K562 (cell line): ENCODE results near the gene SMIM35. TPM values are rescaled to one million over a fixed set of nuclear protein-coding genes. Genes with fewer than 3 reads are reported as not detected.

Source experiments
- ATAC-seq: fragments of 200-7000 bp; cut with Tn5 transposase; 3 replicates; pipeline ENCODE4 v1.9.1; 2020; ENCODE audit warnings: moderate library complexity
- BruUV-seq: library from RNA; stranded (reverse); fragments of 400-500 nt; replicated peaks from 2 replicates; lab custom pipeline; 2021; lab: Mats Ljungman, UMichigan
- CTCF ChIA-PET: fragments of 300-600 bp; formaldehyde crosslinking; extraction: SDS; loops from one replicate; lab custom pipeline; 2021; ENCODE audit warnings: low intra/inter-chr PET ratio; lab: Yijun Ruan, JAX
- POLR2A ChIA-PET: fragments of 300-600, 350-650 bp; sonication (Branson Sonifier 250); formaldehyde crosslinking; extraction: SDS; loops from one replicate; lab custom pipeline; 2021; ENCODE audit warnings: antibody characterized with exemption, inconsistent platforms; lab: Yijun Ruan, JAX
- DNase-seq, 4 experiments: peaks; one replicate each; pipeline versions ENCODE4 v3.0.0 to v3.0.0-alpha.2; 2011 to 2018; ENCODE audit warnings: low spot score in 3 of 4, mixed read lengths in 3 of 4; ENCODE audit errors: extremely low read depth in 1 of 4
- FAIRE-seq: peaks from 2 replicates; lab custom pipeline; 2011; peaks lifted over from hg19 to GRCh38; lab: Jason Lieb, UNC
- H2AFZ ChIP-seq: 2 replicates; pipeline ENCODE4 v1.6.0; 2011; ENCODE audit warnings: low read depth, low read length, control low read depth, inconsistent platforms
- H3K27ac ChIP-seq: fragments of 200-600 bp; 3 replicates; pipeline ENCODE4 v1.8.0; 2011; ENCODE audit warnings: low read depth, mild to moderate bottlenecking, control low read depth, inconsistent platforms, low read length, moderate library complexity, mixed read lengths; ENCODE audit errors: extremely low read depth
- H3K27me3 ChIP-seq, 2 experiments: fragments of 300-600 bp in 1 of 2; 2 replicates in 1 of 2; 3 replicates in 1 of 2; pipeline versions ENCODE4 v1.6.0 to v1.8.0; 2011; ENCODE audit warnings: inconsistent platforms in 2 of 2, low read length in 2 of 2, mild to moderate bottlenecking in 1 of 2, mixed read lengths in 1 of 2, moderate library complexity in 1 of 2; ENCODE audit not compliant: control insufficient read depth in 2 of 2, insufficient read depth in 2 of 2
- H3K36me3 ChIP-seq: fragments of 300-600 bp; 3 replicates; pipeline ENCODE4 v1.8.0; 2011; ENCODE audit warnings: mild to moderate bottlenecking, low read length, inconsistent platforms; ENCODE audit not compliant: control insufficient read depth, insufficient read depth
- H3K4me1 ChIP-seq, 2 experiments: fragments of 200-600 bp in 1 of 2; replicated peaks in 1 of 2; 2 replicates in 1 of 2; 3 replicates in 1 of 2; pipeline versions ENCODE4 v1.5.1 to v1.8.0; 2011; ENCODE audit warnings: inconsistent platforms in 2 of 2, low read length in 2 of 2, mild to moderate bottlenecking in 1 of 2, mixed read lengths in 1 of 2, moderate library complexity in 1 of 2; ENCODE audit not compliant: control insufficient read depth in 2 of 2, insufficient read depth in 2 of 2
- H3K4me2 ChIP-seq: 2 replicates; pipeline ENCODE4 v1.6.1; 2011; ENCODE audit warnings: low read length, control low read depth, inconsistent platforms, mixed read lengths; ENCODE audit not compliant: insufficient read depth
- H3K4me3 ChIP-seq: fragments of 200-600 bp; sonication (generic), shearing (Covaris generic); 2 replicates; pipeline ENCODE4 v1.5.1; 2016; ENCODE audit warnings: control low read depth, inconsistent platforms
- H3K79me2 ChIP-seq: fragments of 200-600 bp; 3 replicates; pipeline ENCODE4 v1.8.0; 2011; ENCODE audit warnings: low read length, inconsistent platforms; ENCODE audit not compliant: control insufficient read depth, insufficient read depth
- H3K9ac ChIP-seq, 2 experiments: 2 replicates each; pipeline versions ENCODE4 v1.6.0 to v1.6.1; 2011; ENCODE audit warnings: low read depth in 2 of 2, low read length in 2 of 2, control low read depth in 1 of 2, inconsistent platforms in 1 of 2, mild to moderate bottlenecking in 1 of 2, mixed read lengths in 1 of 2; ENCODE audit not compliant: insufficient read depth in 1 of 2
- H3K9me1 ChIP-seq: one replicate; pipeline ENCODE4 v1.6.0; 2011; ENCODE audit warnings: inconsistent platforms, mild to moderate bottlenecking, low read length, moderate library complexity; ENCODE audit not compliant: control insufficient read depth, insufficient read depth
- H3K9me3 ChIP-seq: replicated peaks from 2 replicates; pipeline ENCODE4 v1.5.1; 2011; ENCODE audit warnings: low read depth, low read length, inconsistent platforms; ENCODE audit not compliant: control insufficient read depth, insufficient read depth
- H4K20me1 ChIP-seq: replicated peaks from 2 replicates; pipeline ENCODE4 v1.6.1; 2011; ENCODE audit warnings: low read length, inconsistent platforms, mixed read lengths; ENCODE audit not compliant: control insufficient read depth, insufficient read depth
- DPF2 ChIP-seq: fragments of 450-650 bp; IDR thresholded peaks from 2 replicates; pipeline ENCODE4 v1.6.1; 2016
- ESRRA ChIP-seq: fragments of 450-650 bp; IDR thresholded peaks from 2 replicates; pipeline ENCODE4 v1.6.1; 2014; ENCODE audit warnings: low read depth, mild to moderate bottlenecking, moderate library complexity, borderline replicate concordance
- FOXM1 ChIP-seq, 2 experiments: fragments of 450-650 bp in 1 of 2; sonication (generic) in 1 of 2; formaldehyde crosslinking in 1 of 2; IDR thresholded peaks; 2 replicates each; pipeline versions ENCODE4 v1.6.1 to v1.9.0; 2017 to 2022; ENCODE audit warnings: low read depth in 2 of 2, mild to moderate bottlenecking in 2 of 2, missing genetic modification reagents in 1 of 2, moderate library complexity in 1 of 2
- NR1H2 ChIP-seq: sonication (generic); formaldehyde crosslinking; IDR thresholded peaks from 2 replicates; pipeline ENCODE4 v1.4.0; 2020; ENCODE audit warnings: mild to moderate bottlenecking, missing genetic modification reagents
- NR2C2 ChIP-seq, 2 experiments: fragments of 200-800 bp in 1 of 2; sonication (Bioruptor generic) in 1 of 2; sonication (generic) in 1 of 2; formaldehyde crosslinking in 1 of 2; IDR thresholded peaks; 2 replicates each; pipeline versions ENCODE4 v1.6.1 to v1.8.0; 2016 to 2022; ENCODE audit warnings: mild to moderate bottlenecking in 1 of 2, missing compliant biosample characterization in 1 of 2, missing genetic modification characterization in 1 of 2, missing genetic modification reagents in 1 of 2
- PML ChIP-seq: IDR thresholded peaks from 2 replicates; pipeline ENCODE4 v1.6.1; 2012; ENCODE audit warnings: low read length, inconsistent platforms
- POLR2AphosphoS2 ChIP-seq: IDR thresholded peaks from 2 replicates; pipeline ENCODE4 v1.6.1; 2012; ENCODE audit warnings: low read length, improper control_type of control experiment
- POLR2B ChIP-seq: fragments of 450-650 bp; IDR thresholded peaks from 2 replicates; pipeline ENCODE4 v1.6.1; 2018; ENCODE audit warnings: low read depth; ENCODE audit not compliant: partially characterized antibody
- SMAD1 ChIP-seq: fragments of 150-350 bp; IDR thresholded peaks from 2 replicates; pipeline ENCODE4 v1.6.1; 2014; ENCODE audit warnings: low read length, low read depth; ENCODE audit not compliant: partially characterized antibody
- TEAD2 ChIP-seq: fragments of 450-650 bp; IDR thresholded peaks from 2 replicates; pipeline ENCODE4 v1.6.1; 2016; ENCODE audit warnings: missing genetic modification characterization, control low read depth, missing compliant biosample characterization
- XRCC3 ChIP-seq: fragments of 450-650 bp; IDR thresholded peaks from 2 replicates; pipeline ENCODE4 v1.6.1; 2017; ENCODE audit warnings: mild to moderate bottlenecking, moderate library complexity
- ZNF696 ChIP-seq: fragments of 250-450 bp; sonication (Bioruptor Pico); conservative IDR thresholded peaks from 2 replicates; pipeline ENCODE4 v1.4.0; 2020; ENCODE audit warnings: mild to moderate bottlenecking, moderate library complexity
- WGBS: fragments of 100-300 bp; shearing (Covaris generic); methylation state at CpG from one replicate; pipeline ENCODE4 v1.1.6; 2016; ENCODE audit warnings: low coverage, mixed read lengths; ENCODE audit not compliant: insufficient coverage; ENCODE audit errors: missing lambda C conversion rate; 5-methylcytosine and 5-hydroxymethylcytosine counted together
- in situ Hi-C: fragments of 300-500 bp; cut with MboI; formaldehyde crosslinking; loops from 4 replicates; pipeline ENCODE4 v1.15.0; 2018; ENCODE audit warnings: inconsistent platforms, mixed read lengths
- intact Hi-C: fragments of 100-400 bp; cut with micrococcal nuclease; formaldehyde crosslinking; loops from 2 replicates; pipeline ENCODE4 v1.14.2; 2022
- polyA plus RNA-seq, 8 experiments: library from polyadenylated mRNA; depleted of rRNA in 4 of 8; stranded (reverse) in 5 of 8; unstranded in 3 of 8; fragments of >200 nt; fragmentation: Nextera tagmentation in 2 of 8; fragmentation: Illumina TruSeq in 1 of 8; extraction: Ambion mirVana in 2 of 8; extraction: Trizol in 1 of 8; gene quantifications; 2 replicates each; pipeline versions ENCODE4 v1.2.1 to v1.2.3, GENCODE V29; 2011 to 2014; ENCODE audit warnings: inconsistent platforms in 1 of 8, missing spikeins in 1 of 8
- total RNA-seq, 7 experiments: library from RNA; depleted of rRNA in 6 of 7; stranded (reverse); fragments of >200 nt in 6 of 7; fragmentation: Illumina TruSeq in 2 of 7; extraction: Trizol in 2 of 7; gene quantifications; 2 replicates each; pipeline versions ENCODE4 v1.2.1 to v1.2.3, GENCODE V29; 2011 to 2021; ENCODE audit warnings: low replicate concordance in 1 of 7
- TF ChIP-seq, protein P1 (sequence below): sonication (generic); formaldehyde crosslinking; IDR thresholded peaks from 2 replicates; pipeline ENCODE4 v1.9.0; 2022; ENCODE audit warnings: mild to moderate bottlenecking, missing genetic modification reagents
- TF ChIP-seq, protein P2 (sequence below), 2 experiments: fragments of 450-650 bp in 1 of 2; sonication (generic) in 1 of 2; formaldehyde crosslinking in 1 of 2; IDR thresholded peaks in 1 of 2; conservative IDR thresholded peaks in 1 of 2; 2 replicates each; pipeline versions ENCODE4 v1.6.1 to v1.8.1; 2016 to 2023; ENCODE audit warnings: mild to moderate bottlenecking in 2 of 2, moderate library complexity in 2 of 2, inconsistent platforms in 1 of 2, missing genetic modification reagents in 1 of 2
- TF ChIP-seq, protein P3 (sequence below): sonication (generic); IDR thresholded peaks from 2 replicates; pipeline ENCODE4 v1.6.1; 2016

SMIM35 gene
- total and polyA plus RNA-seq, 9 of the 15 experiments (the other 6 are each of a cell fraction or from before 2014, with no cell fraction given): 0.03 TPM; not detected in 7

DNA sequence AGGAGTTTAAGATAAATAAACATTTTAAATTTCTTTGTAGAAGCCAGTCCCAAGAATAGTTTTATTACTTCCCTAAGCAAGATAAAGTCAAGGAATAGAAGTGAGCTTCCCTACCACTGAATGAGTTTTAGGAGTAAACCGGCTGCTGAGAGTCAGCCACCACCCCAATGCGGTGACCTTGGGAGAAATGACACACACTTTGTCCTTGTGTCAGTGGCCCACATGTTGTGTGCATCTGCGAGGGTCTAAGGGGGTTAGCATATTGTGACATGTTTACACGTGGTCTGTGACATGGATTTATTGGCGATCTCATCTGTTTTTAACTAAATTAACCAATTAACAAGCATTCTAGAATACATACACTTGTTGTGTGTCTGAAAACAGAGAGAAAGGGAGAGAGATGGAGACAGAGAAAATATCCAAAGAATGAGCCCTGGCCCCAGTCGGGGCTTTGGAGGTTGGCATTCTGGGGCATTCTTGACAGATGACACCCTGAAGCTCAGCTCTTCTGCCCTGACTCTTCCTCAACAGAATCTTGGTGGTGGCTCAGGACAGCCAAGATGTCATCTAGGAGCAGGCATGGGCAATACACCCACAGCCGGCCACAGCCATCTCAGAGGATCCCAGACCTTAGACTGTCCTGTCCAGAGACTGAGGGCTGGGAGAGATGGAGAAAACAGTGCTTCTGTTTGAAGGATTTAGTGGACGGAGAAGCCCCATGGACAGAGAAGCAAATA is 39.6 kb downstream of the SMIM35 start:
- DNase-seq: no peak

More for the DNA sequence above, 39.6 kb downstream of the SMIM35 start:
- WGBS: 34% methylated on average over 8 of the region's 8 CpGs
- no peak overlapping the region for H3K27ac ChIP-seq
- H3K27me3 ChIP-seq: no peaks in the 10 kb centered on the region
- H3K4me3 ChIP-seq: no peak overlapping the region
- ATAC-seq (peak; percentile 27; the same call in 2 of the 3 replicates), FAIRE-seq (no peak)
- intact Hi-C loops (no loop called here), in situ Hi-C loops (loop anchor here (5.0 kb wide), 1 partner anchor 225 kb away; the partner anchor contains the start of gene FXYD2)
- POLR2A ChIA-PET: interaction anchor here (0.7 to 1.3 kb wide), 3 partner anchors 11 to 112 kb away, joined by 3 to 6 read pairs (median 3); no protein-coding TSS in a partner anchor
- H3K9ac ChIP-seq: no peak overlapping the region
- H3K9me1 ChIP-seq: no peaks in the 10 kb centered on the region
- H4K20me1 ChIP-seq: no peaks in the 10 kb centered on the region
- H2AFZ ChIP-seq: peak overlapping the region; percentile 3; the same call in 1 of the 2 replicates
- H3K79me2 ChIP-seq: no peaks in the 10 kb centered on the region
- CTCF ChIA-PET: no interaction called here
- peaks cover 2 to 12% of the 10 kb centered on the region in 2 experiments; a peak in 4 of 5 replicates for H3K4me1 ChIP-seq
- no peaks in the 10 kb centered on the region for H3K36me3 ChIP-seq
- TF ChIP-seq, protein P1, sequence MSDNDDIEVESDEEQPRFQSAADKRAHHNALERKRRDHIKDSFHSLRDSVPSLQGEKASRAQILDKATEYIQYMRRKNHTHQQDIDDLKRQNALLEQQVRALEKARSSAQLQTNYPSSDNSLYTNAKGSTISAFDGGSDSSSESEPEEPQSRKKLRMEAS (CRISPR knock-in tag): no peak
- TF ChIP-seq, protein P2, sequence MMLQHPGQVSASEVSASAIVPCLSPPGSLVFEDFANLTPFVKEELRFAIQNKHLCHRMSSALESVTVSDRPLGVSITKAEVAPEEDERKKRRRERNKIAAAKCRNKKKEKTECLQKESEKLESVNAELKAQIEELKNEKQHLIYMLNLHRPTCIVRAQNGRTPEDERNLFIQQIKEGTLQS (IDR thresholded peaks at IDR 0.05): no peak
- TF ChIP-seq, protein P2 (CRISPR knock-in tag; conservative IDR thresholded peaks at IDR 0.05): no peak
- TF ChIP-seq POLR2AphosphoS2: no peak
- no peak for TF ChIP-seq SMAD1
- no peak for TF ChIP-seq PML
- TF ChIP-seq TEAD2 (tag): no peak
- TF ChIP-seq XRCC3: no peak
- TF ChIP-seq ESRRA: peak; percentile 75
- TF ChIP-seq POLR2B: no peak
- no peak for TF ChIP-seq DPF2
- TF ChIP-seq FOXM1 (IDR thresholded peaks at IDR 0.05; ENCODE audit: low read depth): no peak
- TF ChIP-seq FOXM1 (CRISPR knock-in tag; IDR thresholded peaks at IDR 0.05; ENCODE audit: low read depth): no peak
- TF ChIP-seq ZNF696 (CRISPR knock-in tag): no peak
- TF ChIP-seq NR1H2 (CRISPR knock-in tag): no peak
- no peak for TF ChIP-seq NR2C2 (CRISPR knock-in tag; IDR thresholded peaks at IDR 0.05)
- no peak for TF ChIP-seq NR2C2 (tag; IDR thresholded peaks at IDR 0.05)
- TF ChIP-seq, protein P3, sequence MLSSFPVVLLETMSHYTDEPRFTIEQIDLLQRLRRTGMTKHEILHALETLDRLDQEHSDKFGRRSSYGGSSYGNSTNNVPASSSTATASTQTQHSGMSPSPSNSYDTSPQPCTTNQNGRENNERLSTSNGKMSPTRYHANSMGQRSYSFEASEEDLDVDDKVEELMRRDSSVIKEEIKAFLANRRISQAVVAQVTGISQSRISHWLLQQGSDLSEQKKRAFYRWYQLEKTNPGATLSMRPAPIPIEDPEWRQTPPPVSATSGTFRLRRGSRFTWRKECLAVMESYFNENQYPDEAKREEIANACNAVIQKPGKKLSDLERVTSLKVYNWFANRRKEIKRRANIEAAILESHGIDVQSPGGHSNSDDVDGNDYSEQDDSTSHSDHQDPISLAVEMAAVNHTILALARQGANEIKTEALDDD: peak; percentile 42; the same call in 1 of the 2 replicates
- no peaks in the 10 kb centered on the region for H3K9me3 ChIP-seq
- H3K4me2 ChIP-seq: no peak overlapping the region
- BruUV-seq: no TSS peak
